CD4-positive, alpha-beta T cell treated with Interleukin-6 at 100 ng/mL for 8 hours (primary cell): Measurements from ENCODE around the gene PPP1R13B.

Experiments
- DNase-seq: peaks from one replicate; pipeline ENCODE4 v3.0.0-alpha.2; 2020; ENCODE audit warnings: mixed read lengths, low spot score

PPP1R13B gene

GRCh38 chr14:103728721-103729120 is 118.7 kb downstream of the PPP1R13B start:
- no peak for DNase-seq

- DNase-seq, result no peak
Measured at GRCh38 chr14:103728141-103728540, 119.2 kb downstream of the PPP1R13B start.

- no peak for DNase-seq
Measured at GRCh38 chr14:103727313-103727980, 119.9 kb downstream of the PPP1R13B start.

GRCh38 chr14:103726474-103726873 is 120.9 kb downstream of the PPP1R13B start:
- DNase-seq, result no peak

- no peak for DNase-seq
Measured at GRCh38 chr14:103725739-103726395, 121.5 kb downstream of the PPP1R13B start.

- no peak for DNase-seq
Measured at GRCh38 chr14:103725001-103725682, 122.2 kb downstream of the PPP1R13B start.

- no peak for DNase-seq
Measured at GRCh38 chr14:103724116-103724515, 123.3 kb downstream of the PPP1R13B start.

GRCh38 chr14:103723748-103724081 is 123.7 kb downstream of the PPP1R13B start:
- no peak for DNase-seq

- DNase-seq, result no peak
Measured at GRCh38 chr14:103721334-103722120, 125.8 kb downstream of the PPP1R13B start.

GRCh38 chr14:103719751-103720150 is 127.6 kb downstream of the PPP1R13B start:
- no peak for DNase-seq

- DNase-seq, result no peak
Measured at GRCh38 chr14:103718572-103718971, 128.8 kb downstream of the PPP1R13B start.

GRCh38 chr14:103716899-103717411 is 130.4 kb downstream of the PPP1R13B start:
- DNase-seq, result no peak

GRCh38 chr14:103716091-103716801 is 131.1 kb downstream of the PPP1R13B start:
- DNase-seq, result no peak

GRCh38 chr14:103715052-103716000 is 132.0 kb downstream of the PPP1R13B start, which contains the start of the genes XRCC3 and ZFYVE21:
Gene XRCC3 (minus strand): TSS chr14:103715451. CDS start chr14:103711087, 4,364 bp downstream.
Gene ZFYVE21 (plus strand): TSS chr14:103715810. CDS start chr14:103715842, 32 bp downstream.
- DNase-seq, result peak; percentile 99

- no peak for DNase-seq
Measured at GRCh38 chr14:103714063-103714724, 133.2 kb downstream of the PPP1R13B start.

GRCh38 chr14:103713304-103714062 is 133.9 kb downstream of the PPP1R13B start:
- no peak for DNase-seq

GRCh38 chr14:103712633-103713247 is 134.6 kb downstream of the PPP1R13B start:
- no peak for DNase-seq
